NCI-H146 (cell line): ENCODE results near the gene VILL.

Experiments
- DNase-seq: peaks from one replicate; lab custom pipeline; 2025; lab: John Stamatoyannopoulos, UW

Gene VILL

GRCh38 chr3:38000965-38001455, 10.4 kb downstream of the VILL start:
- no peak for DNase-seq

- no peak for DNase-seq
These were observed 11.0 kb downstream of the VILL start for GRCh38 chr3:38001456-38002081.

GRCh38 chr3:38002291-38002876, 11.8 kb downstream of the VILL start:
- no peak for DNase-seq

GRCh38 chr3:38002940-38003339, 12.4 kb downstream of the VILL start:
- DNase-seq = no peak

- DNase-seq = peak; percentile 9
These were observed 12.8 kb downstream of the VILL start for GRCh38 chr3:38003371-38003816.

- no peak for DNase-seq
These were observed 13.3 kb downstream of the VILL start for GRCh38 chr3:38003817-38004414.

GRCh38 chr3:38004415-38005075, 14.0 kb downstream of the VILL start:
- peak; percentile 48 for DNase-seq

GRCh38 chr3:38005076-38006020, 14.8 kb downstream of the VILL start:
- DNase-seq = no peak

GRCh38 chr3:38006031-38006430, 15.4 kb downstream of the VILL start:
- DNase-seq = no peak

- no peak for DNase-seq
These were observed 15.9 kb downstream of the VILL start for GRCh38 chr3:38006445-38006995.

- no peak for DNase-seq
These were observed 17.1 kb downstream of the VILL start for GRCh38 chr3:38007754-38008090.

- DNase-seq = no peak
These were observed 17.7 kb downstream of the VILL start for GRCh38 chr3:38008191-38008701.

GRCh38 chr3:38008971-38009580, 18.5 kb downstream of the VILL start:
- DNase-seq = no peak

- DNase-seq = no peak
These were observed 19.4 kb downstream of the VILL start for GRCh38 chr3:38009807-38010591.

GRCh38 chr3:38011111-38011510, 20.5 kb downstream of the VILL start:
- no peak for DNase-seq

- no peak for DNase-seq
These were observed 24.9 kb downstream of the VILL start for GRCh38 chr3:38015485-38015884.

- DNase-seq = no peak
These were observed 25.4 kb downstream of the VILL start for GRCh38 chr3:38015984-38016383.

GRCh38 chr3:38016410-38016809, 25.8 kb downstream of the VILL start:
- DNase-seq = no peak

GRCh38 chr3:38016847-38017444, 26.4 kb downstream of the VILL start:
- no peak for DNase-seq
